ENCODE results near the gene RAD51B.
A peak's percentile ranks its signal among the peaks of the same experiment; 100 is the strongest.

RAD51B gene

DNA sequence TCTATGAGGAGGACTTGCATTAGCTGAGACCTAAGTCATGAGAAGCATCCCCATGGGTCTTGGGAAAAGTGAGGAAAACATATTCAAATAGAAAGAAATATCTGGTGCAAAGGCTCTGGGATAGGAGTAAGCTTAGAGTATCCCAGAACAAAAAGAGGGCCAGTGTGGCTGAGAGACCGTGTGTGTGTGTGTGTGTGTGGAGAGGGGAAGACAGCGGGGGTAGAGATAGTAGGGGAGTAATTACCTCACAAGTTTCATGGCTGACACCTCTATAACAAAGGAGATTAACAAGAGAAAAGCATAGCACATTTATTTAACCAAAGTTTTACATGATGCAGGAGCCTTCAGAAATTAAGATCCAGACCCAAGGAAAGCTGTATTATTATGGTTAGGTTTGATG lies 440.5 kb downstream of the RAD51B start:
- DNase-seq, result no peak

DNA sequence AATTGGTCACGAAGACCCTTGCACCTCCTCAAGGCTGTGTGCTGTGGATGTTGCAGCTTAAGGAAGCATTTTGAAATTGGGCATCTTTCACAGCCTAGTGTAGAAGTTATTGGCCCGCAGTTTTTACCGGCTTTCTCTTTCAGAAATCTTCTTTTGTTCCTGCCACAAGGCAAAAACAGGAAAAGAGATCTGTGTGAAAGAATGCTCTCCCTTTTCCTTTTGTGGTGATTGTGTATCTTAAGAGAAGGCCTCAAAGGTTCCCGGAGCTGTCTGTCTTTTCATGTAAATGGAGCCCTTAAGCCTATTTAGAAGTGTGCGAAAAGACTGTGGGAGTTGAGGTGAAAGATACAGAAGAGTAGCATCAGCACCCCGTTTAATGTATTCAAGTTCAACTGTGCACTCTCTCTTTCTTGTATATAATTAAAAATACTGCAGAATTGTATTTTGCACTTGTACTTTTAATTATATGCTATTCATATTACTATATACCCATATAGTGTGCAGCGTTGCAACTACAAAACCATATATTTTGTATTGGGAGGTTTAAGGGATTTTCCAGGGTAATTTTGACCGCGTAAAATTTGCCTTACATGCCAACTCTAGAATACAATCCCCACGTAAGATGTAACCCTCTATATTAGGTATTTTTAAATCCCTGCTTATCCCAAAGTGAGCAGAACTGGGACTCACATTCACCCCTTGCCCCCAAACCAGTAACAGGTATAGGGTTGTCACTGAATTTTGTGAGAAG lies 441.7 kb downstream of the RAD51B start:
- no peak for DNase-seq

DNA sequence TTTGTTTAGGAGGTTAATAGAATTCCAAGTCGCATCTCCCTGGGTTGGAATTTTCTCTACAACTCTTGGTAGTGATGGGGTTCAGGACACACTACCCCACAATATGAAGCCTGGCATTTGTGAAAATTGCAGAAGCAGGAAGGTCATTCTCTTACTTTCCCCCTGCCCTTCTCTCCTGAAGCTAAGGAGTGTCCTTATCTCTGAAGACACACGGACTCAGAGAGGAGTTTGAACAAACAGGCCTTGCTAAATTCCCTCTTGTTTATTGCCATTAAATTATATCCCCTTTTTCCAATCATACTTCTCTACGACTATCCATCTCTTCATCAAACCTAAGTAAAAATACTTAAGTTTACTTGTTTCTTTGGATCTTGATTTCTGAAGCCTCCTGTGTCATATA lies 443.0 kb downstream of the RAD51B start:
- no peak for DNase-seq

DNA sequence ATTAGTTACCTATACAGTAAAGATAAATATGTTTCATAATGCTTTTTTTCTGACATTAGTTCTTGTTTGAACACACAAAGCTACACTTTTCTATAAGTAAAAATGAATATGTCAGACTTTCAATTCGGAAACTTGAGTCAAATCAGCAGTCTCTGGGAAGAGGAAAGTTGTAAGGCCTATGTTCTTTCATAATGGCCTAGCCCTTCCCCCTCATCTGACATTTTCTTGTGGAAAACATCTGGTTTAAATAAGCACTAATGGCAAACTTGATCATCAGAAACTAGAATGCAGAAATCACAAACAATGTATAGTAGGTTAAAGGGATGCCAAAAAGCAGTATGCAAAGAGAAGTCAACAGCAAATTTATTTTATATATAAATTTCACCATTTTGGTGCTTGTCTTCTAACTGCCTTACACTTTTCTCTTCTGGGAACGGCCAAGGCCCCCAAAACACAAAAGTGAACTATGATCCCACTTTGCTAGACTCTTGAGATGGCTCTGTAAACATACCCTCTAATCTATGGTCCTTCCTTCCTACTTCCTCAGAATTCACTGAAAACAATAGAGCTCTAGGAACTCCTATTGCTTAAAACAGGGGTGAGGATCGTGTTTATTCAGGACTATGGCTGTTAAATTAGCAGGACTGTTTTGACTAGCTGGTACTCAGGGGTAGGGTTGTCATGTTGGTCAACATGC lies 444.1 kb downstream of the RAD51B start:
- DNase-seq, result no peak

DNA sequence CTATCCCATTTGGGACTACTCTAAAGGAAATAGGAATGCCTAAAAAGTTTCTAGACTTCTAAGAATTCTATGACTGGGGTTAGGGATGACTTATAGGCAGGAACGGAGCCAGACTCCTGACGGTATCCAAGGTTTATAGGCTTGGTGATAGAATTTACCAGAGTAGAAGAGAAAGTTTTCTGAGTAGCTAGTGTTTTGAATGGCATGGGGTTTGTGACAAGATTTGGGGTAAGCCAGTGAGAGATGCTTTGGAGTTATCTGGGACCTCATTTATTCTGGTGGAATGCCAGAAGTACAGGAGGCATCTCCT lies 444.6 kb downstream of the RAD51B start:
- no peak for DNase-seq

DNA sequence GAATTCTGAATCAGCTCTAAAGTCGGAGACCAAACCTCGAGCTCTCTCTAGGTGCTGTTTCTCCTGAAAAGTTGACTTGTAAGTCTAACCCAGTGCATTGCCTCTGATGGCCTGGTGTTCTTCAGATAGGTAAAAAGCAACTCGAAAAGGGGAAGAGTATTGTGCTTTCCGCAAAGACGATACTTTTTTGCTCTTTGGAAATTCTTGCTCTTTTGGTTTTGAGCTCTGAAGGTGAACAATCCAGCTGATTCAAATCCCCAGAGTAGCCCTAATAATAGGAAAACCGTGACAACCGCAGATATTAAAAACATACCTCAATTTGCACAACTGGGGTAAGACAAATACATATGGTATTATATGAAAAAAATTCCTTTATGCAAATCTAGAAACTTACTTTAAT lies 447.4 kb downstream of the RAD51B start:
- DNase-seq, result no peak

DNA sequence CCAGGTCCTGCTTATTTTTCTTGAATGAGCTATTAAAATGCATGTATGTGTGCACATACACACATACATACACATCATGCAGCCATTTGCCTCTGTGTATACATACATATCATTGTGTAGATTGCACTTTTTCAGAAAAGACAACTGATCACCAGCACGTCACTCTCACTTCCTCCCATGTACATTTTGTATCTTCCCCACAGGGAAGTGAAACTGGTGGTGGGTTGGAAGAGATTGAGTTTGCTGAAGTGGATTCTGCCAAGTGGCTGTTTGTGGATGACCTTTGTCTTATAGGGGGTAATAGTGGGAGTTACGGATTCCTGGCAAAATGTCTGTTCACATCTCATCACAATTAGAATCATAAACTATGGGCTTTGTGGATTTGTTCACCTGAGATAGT lies 448.6 kb downstream of the RAD51B start:
- no peak for DNase-seq

DNA sequence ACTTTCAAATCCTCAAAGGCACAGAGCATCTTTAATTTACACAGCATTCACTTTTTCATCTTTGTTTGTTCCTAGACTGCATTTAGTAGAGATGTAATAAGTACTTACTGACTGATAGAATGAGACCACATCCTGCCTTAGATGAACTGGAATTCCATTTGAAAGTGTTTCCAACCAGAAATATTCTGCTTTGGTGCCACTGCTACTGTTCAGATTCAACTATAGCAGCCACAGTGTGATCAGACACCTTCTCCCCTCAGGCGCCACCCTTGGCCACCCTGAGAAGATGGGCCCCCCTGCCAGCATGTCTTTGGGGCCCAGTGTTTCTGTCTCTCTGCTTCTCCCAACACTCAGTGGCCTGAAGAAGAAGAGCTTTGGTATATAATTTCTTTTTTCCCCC lies 449.1 kb downstream of the RAD51B start:
- no peak for DNase-seq

DNA sequence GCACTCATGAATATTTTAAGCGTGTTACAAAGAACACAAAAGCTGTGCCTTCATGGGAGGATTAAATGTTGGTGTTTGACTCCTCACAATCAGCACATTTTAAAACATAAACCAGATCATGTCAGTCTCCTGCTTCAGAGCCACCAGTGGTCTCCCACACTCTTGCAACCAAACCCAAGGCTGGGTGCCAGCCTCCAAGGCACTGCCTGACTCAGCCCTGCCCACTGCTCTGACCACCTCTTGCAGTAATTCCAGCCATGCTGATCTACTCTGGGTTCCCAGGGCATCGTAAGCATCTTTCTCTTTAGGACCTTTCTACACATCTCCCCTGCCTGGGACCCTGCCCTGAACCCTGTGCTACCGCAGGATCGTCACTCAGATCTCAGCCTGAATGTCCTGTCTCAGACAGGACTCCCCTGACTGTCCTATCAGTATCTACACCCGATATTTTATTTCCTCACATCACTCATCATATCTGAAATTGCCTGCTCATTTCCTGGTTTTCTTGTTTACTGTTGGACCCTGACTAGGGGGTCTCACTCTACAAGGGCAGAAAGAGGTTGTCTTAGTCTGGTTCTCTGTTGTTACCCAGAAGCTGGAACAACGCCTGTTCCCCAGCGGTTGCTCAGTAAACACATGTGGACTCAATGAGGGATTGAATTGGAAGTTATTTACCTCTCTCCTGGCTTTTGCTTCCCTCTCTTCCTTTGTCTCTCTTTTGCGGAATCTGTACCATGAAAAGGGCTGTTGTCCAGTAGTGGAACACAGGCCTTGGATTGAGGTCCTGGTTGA lies 449.8 kb downstream of the RAD51B start:
- DNase-seq, result no peak

DNA sequence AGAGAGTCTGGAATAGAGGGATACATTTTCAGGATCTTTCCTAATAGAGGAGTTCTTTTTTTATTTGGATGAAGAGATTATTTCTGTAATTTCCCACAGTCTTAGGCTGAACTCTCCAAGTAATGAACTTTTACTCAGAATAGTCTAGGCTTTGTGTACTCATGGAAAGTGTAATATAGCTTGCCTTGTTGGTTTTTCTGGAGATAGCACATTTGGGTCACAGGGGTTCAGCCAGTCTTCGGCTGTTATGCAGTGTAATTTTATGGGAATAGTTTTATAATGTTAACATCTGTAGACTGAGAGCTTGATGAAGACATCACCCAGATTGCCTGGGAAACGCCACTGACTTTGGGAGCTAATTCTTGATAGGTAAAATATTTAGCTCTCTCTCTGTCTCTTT lies 450.8 kb downstream of the RAD51B start:
- DNase-seq, result no peak

DNA sequence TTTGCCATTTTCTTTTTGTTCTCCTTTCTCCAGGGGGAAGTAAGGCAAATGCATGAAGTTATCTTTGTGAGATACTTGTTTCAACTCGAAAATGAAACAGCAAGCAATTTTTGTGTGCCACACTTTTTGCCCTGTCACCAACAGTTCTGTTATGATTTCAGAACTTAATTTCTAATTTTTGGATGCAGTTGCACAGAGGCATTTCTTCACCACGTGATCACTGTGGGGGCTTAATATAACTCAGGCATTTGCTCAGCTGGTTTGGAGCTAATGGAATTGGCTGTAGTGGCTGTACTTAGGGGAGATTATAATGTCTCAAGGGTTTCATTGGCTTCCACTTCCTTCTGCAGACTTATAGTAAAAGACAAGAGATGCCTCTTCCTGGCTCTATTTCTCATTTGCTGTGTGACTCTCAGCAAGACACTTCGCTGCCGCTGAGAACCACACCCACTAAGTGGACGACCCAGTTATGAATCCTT lies 452.4 kb downstream of the RAD51B start:
- DNase-seq, result no peak

DNA sequence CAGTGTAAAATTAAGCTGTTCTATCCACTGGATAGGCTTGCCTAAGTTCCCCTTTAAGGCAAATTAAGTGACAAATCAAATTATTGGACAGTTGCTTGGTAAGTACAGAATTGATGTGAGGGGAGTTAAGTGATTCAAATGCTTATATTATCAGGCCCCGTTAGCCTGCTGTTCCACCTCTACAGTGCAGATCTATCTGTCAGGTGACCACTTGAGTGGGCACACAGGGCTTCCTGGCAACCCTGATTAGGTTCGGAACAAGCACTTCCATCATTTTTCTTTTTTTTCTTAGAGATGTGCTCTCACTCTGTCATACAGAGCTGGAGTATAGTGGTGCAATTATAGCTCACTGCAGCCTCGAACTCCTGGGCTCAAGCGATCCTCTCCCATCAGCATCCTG lies 453.8 kb downstream of the RAD51B start:
- DNase-seq, result no peak

DNA sequence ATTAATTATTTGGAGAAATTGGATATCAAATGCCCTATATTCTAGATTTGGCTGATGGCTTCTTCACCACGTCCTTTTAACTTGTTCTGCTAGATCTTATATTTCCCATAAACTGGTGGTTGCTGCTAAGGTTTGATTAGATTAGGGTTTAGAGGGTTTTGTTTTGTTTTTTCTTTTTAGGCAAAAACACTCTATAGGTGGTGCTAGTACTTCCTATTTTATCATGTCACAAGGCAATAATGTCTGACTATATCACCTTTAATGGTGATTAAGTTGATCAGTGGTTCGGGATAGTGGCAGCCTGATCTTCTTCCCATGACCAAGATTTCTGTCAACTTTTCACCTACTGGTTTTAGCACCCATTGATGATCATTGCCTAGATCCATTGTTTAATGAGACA lies 455.1 kb downstream of the RAD51B start:
- no peak for DNase-seq

DNA sequence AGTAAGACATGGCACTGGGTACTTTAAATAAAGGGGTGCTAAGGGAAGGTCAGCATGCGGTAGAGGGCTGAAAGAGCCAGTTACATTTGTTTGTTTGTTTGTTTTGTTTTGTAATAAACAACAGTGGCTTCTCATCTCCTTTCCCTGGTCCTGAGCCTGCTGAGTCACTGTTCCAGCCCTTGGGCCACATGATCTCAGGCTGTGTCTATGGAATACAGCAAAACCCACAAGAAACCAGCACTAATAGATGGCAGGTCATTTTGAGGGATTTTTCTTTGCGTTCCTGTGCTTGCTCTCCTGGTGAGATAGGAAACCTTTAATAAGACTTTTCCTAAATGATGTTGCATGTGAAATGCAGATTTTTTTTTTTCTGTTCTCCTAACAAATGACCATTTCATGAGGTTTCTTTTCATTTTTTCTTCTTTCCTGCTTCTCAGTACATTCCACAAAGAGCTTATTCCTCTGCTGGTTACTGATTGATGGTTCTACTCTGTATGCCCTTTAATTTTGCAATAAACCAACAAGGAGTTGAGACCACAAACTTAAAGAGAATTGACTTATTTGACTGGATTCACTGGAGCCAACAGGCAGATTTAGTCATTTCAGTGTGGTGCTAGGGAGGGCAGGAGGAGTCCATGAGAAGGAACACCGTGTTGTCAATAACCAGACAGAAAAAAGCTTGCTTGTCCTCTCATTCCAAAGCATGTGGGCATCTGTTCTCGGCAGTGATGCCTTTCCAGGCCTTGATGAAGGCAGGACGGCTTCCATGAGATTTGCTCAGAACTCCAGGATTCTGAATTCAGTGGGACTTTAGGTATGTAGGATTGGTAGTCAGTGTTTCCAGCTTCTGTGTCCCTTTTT lies 459.2 kb downstream of the RAD51B start:
- no peak for DNase-seq

DNA sequence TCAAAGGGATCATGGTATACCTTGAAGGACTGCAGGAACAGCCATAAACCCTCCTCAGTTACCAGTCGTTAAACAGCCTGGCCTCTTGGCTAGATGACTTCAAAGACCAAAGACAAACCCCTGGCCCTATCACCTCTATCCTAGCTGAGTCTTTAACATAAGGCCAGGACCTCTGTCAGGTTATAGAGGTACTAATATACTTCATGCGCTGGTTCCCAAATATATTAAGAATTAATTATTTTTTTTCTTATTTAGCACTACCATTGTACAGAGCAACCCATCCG lies 459.8 kb downstream of the RAD51B start:
- no peak for DNase-seq

DNA sequence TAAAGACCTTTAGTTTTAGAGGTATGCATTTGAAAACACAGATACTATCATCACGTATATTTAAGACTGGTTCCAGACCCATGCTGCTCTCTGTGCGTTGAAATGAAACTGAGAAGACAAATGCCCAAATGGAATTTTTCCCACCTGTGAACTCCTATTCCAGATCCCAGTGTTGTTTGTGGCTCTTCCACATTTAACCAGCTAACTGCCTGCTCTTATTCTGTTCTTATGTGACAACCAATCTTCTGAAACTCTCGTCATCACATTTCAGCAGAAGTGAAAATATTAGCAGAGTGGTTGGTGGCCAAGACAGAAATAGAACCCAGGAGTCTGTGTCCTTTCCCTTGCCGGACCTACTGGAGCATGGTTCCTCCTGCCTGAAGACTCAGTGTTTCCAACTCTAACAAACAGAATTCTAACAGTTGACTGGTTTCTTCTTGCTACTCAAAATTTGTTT lies 460.2 kb downstream of the RAD51B start:
- DNase-seq, result no peak

DNA sequence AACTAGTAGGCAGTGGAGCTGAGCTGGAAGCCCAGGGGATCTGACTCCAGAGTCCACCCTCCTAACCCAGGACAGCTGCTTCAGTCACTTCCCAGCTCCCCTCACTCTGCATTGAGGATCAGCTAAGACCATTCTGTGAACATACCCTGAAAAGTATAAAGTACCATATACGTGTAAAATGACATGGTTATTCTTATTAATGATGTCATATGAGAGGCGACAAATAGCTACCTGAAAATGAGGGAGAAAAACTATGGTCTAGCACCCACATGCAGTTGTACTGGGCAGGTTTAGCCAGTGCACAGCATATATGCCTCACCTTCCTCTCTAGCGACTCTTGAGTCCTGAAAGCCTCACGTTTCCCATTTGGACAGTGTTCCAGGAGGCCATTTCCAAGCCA lies 461.9 kb downstream of the RAD51B start:
- no peak for DNase-seq

DNA sequence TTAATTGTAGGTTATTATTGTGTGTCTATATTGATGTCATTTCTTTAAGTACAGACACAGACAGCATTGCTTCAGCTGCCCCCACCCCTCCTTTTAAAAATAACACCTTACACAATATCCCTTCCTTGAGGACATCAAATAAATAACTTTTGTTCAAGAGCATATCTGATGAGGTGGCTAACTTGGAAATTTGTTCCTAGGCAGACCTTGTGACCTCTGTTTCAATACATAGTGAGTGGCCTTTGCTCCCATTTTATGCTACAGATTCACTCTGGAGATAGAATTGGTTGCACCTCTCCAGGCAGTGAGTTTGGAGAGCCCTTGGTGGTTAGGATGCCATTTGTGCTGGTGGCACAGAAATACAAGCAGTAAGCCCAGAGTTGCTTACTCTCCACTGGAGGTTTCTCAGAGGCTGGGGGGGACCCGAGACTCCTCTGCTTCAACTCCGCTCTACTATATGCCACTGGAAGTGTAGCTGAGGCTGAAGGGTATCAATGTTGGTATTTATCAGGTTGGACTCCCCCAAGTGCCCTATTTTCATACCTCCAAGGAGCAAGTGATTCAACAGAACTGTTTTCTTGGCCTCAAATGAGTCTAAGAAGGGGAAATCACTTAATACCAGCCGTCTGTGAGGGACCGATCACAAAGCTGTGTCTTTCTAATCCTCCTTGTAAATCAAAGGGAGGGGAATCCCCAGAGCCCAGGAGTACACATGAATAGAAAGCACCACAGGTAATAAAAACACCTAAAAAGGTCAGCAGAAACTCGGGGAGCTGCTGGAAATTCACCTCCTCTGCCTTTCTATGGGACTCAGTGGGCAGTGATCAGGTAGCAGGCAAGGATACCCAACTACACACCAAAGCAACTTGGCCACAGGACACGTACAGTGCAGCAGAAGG lies 463.1 kb downstream of the RAD51B start:
- no peak for DNase-seq

DNA sequence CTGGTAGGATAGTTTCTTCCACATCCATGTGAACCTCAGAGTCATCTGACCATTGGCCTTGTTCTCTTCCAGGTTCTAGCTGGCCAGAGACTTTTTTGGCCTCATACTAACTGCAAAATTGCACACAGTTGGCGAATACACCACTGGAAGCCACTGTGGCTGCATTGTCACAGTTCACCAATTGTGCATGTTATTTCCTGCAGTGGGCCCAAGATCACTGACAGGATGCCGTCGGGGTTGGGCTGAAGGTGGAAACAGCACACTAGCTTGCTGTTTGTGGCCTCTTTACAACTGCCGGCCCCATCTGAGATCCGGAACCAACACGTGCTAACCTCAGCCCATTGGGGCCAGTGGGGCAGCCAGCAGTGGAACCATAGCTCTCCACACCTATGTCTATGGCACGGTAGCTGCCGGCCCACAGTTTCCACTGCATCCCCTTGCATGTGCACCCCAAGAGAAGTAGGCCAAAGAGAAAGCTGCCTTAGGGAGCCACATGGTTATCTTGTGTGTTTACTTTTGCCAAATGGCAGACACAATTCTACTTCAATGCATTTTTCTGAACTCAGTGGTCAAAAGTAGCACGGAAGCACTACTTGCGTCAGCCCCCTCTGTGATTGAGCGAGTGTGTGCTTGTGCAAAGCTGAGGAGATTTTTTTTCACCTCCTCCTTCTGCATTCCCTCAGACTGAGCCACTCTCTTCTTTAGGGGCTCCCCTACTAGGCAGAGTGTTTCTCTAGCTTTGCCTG lies 464.0 kb downstream of the RAD51B start:
- DNase-seq, result peak in 3 of 4 experiments; percentile 12 to 58 (median 57)

DNA sequence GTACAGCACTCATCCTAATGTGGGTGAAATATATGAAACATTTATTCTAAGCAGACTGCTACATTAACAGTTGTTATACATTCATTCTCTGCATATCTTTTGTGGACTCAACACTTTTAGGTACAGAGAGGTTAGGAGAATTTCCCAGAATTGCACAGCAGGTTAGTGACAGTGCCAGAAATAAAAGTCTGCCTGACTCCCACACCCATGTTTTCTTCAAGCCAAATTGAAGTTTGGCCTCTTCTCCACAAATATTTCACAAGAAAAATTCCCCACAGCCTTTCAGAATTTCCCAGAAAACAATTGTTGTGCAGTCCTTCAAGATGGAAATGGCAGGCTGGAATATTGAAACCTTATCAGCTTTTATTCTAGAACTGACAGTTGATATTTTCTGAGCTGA lies 464.8 kb downstream of the RAD51B start:
- DNase-seq, result no peak

DNA sequence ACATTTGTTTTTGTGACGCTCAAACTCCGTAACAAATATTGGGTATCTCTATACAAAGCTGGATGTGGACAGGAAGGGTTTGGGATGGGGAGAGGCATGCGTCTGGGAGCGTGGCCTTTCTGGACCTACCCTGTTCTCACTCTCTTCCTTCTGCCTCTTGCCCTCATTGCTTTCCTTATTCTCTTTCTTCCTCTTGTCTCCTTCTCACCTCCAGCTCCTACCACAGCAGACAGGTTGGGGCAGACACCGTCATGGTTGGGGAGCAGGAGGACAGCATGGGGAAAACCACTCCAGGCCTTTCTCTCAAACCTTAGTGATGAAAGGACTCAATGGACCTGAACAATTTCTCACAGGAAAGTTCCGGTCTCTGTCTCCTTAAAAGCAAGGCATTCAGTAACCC lies 465.3 kb downstream of the RAD51B start:
- no peak for DNase-seq
